ENCODE results near the gene ZMIZ1.

ZMIZ1 gene

DNA sequence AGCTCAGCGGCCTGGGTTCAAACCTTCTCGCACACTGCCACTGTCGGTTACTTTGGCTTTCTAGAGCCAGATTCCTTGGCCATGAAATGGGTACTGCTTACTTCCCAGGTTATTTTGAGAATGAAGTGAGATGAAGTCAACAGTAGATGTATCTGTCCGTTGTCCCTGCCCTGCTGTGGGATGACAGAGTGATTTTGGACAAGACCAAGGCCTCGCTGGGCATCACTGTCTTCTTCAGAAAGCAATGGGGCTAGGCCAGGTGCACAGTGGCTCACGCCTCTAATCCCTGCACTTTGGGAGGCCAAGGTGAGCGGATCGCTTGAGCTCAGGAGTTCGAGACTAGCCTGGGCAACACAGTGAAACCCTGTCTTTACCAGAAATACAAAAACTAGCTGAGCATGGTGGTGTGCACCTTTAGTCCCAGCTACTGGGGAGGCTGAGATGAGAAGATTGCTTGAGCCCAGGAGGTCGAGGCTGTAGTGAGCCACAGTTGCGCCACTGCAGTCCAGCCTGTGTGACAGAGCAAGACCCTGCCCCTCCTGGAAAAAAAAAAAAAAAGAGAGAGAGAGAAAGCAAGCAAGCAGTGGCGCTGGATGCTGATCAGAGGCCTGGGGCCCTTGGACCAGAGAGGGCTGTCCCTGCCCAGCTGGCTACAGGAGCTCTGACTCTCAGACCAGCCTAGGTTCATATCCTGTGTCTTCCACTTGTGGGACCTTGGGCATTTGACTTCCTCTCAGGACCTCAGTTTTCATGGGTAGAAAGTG, 25.8 kb downstream of the ZMIZ1 start:
- DNase-seq (ENCODE audit: insufficient read length, low spot score), result no peak
- no peak for TF ChIP-seq POLR2A (IDR thresholded peaks at IDR 0.05; ENCODE audit: low read depth, low read length)
- no peak for FAIRE-seq

DNA sequence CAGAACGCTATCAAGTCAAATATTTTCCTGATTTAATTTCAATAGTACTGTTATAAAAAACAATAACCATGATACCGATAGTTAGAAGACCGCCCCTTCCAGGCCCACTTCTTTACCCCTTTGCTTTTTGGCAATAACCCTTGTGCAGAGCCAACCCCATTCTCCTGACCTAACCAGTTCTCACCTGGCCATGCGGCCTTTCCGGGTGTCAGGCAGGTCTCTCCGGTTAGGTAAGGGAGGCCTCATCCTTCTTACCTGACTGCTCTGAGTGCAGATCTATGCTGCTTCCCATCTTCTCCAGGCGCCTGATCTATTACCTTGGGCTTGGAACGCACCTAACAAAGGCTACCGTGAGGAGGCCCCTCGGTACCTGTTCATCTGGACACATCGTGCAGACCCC, 26.6 kb downstream of the ZMIZ1 start:
- DNase-seq (ENCODE audit: insufficient read length, low spot score) (no peak), FAIRE-seq (no peak)
- no peak for TF ChIP-seq POLR2A (IDR thresholded peaks at IDR 0.05; ENCODE audit: low read depth, low read length)

DNA sequence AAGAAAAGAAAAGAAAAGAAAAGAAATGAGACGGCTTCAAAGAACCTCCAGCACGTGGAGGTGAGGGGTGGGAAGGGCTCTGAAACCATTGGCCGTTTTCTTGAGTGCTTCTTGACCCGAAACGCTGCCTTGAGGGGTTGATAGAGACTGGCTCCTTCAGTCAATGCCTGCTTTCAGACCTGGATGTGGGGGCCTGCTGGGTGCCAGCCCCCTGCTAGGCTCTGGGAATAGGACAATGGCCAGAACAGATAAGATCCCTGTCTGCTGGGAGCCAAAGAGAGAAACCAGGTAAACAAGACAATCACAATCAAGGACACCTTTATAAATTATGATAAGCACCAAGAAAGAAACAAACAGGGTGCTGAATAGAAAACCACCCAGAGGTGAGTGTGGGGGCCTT, 27.7 kb downstream of the ZMIZ1 start:
- DNase-seq (ENCODE audit: insufficient read length, low spot score), result no peak
- TF ChIP-seq POLR2A (IDR thresholded peaks at IDR 0.05; ENCODE audit: low read depth, low read length), result no peak
- FAIRE-seq, result no peak

DNA sequence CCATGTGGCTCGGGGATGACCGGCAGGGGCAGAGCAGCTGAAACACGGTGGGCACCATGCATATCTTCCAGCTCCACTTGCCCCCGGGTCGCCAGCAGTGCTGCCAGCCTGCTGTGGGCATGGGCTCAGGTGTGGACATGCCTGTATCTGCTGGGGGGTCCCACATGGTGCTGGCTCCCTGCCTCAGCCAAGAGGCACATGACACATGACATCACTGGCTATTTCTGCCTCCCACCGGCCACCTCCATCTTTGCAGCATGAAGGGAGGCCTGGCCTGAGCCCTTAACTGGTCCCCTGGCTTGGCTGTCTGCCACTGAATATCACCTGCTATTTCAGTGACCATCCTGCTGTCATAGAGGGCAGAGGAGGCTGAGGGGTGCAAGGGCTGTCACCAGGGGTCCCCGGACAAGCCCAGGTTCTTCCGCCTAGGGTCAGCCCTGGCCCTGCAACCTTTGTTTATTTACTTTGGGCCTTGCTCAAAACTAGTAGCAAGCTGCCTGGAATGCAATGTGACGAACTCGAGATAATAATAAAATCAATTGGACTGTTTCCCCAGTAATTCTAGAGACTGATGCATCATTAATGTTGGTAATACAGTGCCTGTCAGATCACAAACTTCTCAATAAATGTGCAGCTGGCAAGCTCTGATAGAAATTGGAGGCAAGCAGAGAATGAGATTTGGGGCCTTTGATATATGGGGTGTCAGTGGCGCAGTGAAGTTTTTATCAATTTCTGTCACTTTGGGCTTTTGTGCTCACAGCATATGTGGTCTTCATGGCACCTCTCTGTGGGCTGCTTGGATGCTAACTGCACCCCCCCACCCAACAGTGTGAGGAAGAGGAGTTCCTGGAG, 28.5 kb downstream of the ZMIZ1 start:
- FAIRE-seq (no peak), DNase-seq (ENCODE audit: insufficient read length, low spot score) (no peak)
- TF ChIP-seq POLR2A (IDR thresholded peaks at IDR 0.05; ENCODE audit: low read depth, low read length), result no peak

DNA sequence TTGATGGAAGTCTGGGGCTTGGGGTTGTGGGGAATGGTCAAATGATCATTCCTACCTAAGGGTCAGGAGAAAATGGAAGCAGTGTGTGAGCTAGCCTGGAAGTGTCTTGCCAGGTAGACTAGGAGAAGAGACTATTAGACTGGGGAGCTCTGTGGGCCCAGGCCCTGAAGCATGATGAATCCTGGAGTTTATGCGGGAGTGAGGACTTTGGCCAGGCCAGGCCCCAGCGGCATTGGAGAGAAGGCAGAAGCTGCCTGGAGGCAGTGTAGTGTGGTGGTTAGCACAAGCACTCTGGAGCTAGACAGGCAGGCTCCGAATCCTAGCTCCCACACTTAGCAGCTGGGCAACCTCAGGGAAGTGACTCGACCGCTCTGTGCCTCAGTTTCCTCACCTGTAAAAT, 29.3 kb downstream of the ZMIZ1 start:
- FAIRE-seq, result no peak
- TF ChIP-seq POLR2A (IDR thresholded peaks at IDR 0.05; ENCODE audit: low read depth, low read length), result no peak
- no peak for DNase-seq (ENCODE audit: insufficient read length, low spot score)

DNA sequence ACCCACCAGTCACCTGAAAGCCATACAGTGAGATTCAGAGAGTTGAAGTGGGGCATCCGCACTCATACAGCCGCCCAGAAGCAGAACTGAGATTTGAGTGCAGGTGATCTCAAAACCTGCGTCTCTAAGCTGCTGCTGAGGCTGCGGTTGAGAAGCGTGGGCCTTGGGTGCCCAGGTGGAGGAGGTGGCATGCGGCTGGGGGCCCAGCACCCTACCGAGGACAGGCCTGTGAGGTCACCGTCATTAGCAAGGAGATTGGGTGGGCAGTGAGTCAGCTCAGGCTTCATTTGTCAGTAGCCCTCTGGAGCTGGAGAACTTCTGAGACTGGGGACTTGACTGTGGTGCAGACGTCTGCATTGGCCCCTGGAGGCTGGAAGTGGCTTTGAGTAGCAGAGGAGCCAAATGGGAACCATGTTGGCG, 29.8 kb downstream of the ZMIZ1 start:
- DNase-seq (ENCODE audit: insufficient read length, low spot score) (no peak), FAIRE-seq (no peak)
- TF ChIP-seq POLR2A (IDR thresholded peaks at IDR 0.05; ENCODE audit: low read depth, low read length), result no peak

DNA sequence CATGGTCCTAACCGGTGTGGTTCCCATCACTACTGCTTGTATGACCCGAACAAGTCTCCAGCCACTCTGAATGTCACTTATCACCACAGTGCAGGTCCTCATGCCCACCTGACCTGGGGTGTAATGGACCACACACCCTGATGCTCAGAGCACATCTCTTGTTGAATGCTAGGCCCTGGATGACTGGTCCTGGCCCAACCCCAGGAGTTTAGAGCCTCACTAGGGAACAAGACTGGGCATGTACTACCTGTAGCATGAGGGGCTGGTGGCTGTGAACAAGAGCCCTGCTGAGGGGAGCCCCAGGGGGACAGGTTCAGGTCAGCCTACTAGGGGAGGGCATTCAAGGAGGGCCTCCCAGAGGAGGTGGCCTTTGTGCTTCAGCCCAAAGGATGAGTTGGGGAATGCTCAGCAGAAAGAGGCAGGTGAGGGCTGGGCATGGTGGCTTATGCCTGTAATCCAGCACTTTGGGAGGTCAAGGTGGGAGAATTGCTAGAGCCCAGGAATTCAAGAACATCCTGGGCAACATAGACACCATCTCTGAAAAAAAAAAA, 31.2 kb downstream of the ZMIZ1 start:
- no peak for FAIRE-seq
- DNase-seq (ENCODE audit: insufficient read length, low spot score), result no peak
- TF ChIP-seq POLR2A (IDR thresholded peaks at IDR 0.05; ENCODE audit: low read depth, low read length), result no peak

DNA sequence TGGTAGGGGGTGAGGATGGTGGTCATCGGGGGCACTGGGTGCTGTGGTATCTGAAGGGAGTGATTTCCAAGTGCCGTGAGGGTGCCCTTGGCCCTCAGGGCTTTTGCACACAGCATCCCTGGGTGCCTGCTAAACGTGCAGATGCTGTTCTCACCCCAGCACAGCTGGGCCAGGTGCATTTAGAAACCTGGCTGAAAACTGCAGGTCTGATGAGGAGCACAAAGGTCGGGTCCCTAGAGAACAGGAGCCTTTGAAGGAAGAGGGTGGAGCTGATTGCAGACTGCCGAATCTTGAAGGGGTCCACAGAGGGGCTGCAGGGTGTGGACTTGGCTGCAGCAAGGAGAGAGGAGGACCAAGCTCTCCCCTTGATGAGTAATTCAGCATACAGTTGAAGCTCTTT, 32.0 kb downstream of the ZMIZ1 start:
- DNase-seq (ENCODE audit: insufficient read length, low spot score) (no peak), FAIRE-seq (no peak)
- TF ChIP-seq POLR2A (IDR thresholded peaks at IDR 0.05; ENCODE audit: low read depth, low read length), result 0 out of 2 replicates have a peak, but pooled peaks have one; percentile 8

DNA sequence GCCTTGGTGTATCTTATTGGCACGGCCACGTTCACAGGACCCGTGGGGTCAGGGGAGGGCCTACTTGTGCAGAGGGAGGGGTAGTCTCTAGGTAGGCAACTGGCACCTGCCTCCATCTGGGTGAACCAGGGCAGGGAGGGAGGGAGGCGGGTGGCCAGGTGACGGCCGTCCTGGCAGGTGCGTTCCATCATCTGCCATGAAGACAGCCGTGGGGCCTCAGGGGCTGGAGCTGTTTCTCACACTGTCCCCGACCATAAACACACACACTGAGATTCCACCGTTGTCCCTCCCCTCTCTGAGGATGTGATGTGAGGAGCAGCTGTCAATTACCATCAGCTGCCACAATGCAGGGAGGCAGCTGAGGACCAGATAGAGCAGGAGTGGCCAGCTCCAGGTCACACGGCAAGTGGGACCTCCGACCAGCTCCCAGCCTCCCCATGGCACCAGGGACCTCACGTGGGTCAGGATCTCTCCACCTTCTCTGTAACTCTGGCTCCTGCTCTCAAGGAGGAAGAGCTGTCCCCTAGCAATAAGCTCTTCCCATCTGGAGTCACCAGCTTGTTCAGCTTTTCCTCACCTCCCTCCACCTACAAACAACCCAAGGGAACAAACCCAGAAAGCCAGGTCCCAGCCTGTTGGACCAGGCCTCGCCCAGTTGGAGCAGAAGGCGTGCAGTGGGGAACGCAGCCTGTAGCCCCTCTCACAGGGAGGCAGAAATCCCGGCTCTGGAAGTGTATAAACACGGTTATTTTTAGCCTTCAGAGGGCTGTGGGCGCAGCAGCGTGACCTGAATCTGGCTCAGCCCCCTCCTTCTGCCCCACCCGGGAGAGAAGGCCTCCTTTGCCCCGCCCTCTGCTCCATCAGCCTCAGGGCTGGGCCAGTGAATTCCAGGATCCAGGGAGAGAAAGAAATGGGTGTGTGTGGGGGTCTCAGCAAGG, 33.1 kb downstream of the ZMIZ1 start:
- no peak for TF ChIP-seq POLR2A (IDR thresholded peaks at IDR 0.05; ENCODE audit: low read depth, low read length)
- FAIRE-seq, result no peak
- no peak for DNase-seq (ENCODE audit: insufficient read length, low spot score)

DNA sequence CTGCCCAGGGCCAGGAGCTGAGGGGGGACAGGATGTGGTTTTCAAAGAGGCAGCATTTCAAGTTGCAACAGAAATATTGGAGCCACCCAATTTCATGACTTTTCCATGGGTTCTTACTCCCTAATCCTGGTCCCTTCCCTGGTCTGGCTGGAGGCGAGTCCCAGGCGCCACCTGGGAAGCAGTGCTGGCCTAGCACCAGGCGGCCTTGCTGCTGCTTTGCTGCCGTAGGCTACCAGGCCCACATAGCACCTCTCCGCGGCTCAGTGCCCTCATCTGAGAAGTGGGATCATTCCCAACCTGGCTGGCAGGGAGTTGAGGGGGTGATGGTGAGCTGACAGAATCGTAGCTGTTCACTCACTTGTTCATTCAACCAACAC, 33.7 kb downstream of the ZMIZ1 start:
- FAIRE-seq, result no peak
- TF ChIP-seq POLR2A (IDR thresholded peaks at IDR 0.05; ENCODE audit: low read depth, low read length), result no peak
- DNase-seq (ENCODE audit: insufficient read length, low spot score), result no peak

DNA sequence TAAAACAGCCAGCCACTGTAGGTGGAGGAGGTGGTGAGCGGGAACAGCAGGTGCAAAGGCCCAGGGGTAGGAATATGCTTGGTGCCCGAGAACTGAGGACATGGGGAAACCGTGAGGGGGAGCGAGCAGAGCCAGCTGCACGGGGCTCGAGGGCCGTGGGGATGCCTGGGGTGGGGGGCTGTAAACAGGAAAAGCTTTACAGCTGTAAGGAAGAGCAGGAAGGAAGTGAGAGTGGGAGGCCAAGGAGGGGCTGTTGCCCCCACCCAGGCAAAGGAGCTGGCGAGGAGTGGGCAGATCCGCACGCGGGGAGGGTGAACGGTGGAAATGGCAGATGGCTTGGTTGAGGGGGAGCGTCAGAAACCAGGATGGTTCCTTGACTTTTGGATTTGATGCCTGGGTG, 34.4 kb downstream of the ZMIZ1 start:
- DNase-seq (ENCODE audit: insufficient read length, low spot score), result no peak
- FAIRE-seq, result no peak
- TF ChIP-seq POLR2A (IDR thresholded peaks at IDR 0.05; ENCODE audit: low read depth, low read length), result no peak

DNA sequence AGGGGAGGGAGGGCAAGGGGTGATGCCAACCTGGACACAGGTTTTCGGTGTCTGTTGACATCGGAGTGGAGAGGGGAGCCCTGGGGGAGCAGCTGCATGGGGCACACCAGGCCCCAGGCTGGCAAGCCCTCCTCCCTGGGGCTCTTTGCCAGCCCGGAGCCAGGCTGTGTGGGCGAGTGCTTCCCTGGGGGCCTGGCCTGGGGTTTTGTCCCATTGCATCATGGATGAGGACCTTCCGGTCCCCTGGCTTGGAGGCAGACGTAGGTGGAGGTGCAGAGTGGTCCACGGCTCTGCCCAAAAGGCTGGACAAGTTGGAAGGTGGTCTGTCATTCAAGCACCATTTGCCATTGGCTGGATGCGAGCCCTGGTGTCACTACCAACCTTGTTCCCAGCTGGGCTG, 34.8 kb downstream of the ZMIZ1 start:
- DNase-seq (ENCODE audit: insufficient read length, low spot score) (no peak), FAIRE-seq (no peak)

DNA sequence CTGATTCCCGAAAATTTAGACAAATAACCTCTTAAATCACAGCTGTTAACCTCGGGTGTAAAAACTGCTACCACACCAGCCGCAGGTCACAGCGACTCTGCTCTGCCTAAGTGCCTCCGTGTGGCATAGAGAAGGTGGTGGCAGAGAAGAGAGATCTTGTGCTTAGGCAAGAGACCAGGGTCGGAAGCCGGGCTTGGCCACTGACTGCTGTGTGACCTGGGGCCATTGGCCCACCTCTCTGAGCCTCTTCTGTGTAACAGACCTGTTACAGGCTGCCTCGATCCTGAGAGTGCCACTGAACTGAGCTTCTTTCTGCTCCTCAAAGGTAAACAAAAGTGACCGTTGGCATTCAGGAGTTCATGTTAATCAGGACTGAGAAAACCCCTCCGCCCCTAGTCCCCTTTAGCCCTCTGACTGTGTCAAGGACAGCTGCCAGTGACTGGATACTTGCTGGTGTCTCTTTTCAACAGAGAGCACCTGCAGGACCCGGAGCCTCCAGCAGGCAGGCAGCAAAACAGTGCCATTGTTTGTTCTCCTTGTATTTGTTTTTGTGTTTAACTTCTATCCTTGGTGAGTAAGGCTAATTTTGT, 36.5 kb downstream of the ZMIZ1 start:
- no peak for DNase-seq (ENCODE audit: insufficient read length, low spot score)
- FAIRE-seq, result no peak
- no peak for TF ChIP-seq POLR2A (IDR thresholded peaks at IDR 0.05; ENCODE audit: low read depth, low read length)

More for the DNA sequence above, 34.8 kb downstream of the ZMIZ1 start:
- no peak for TF ChIP-seq POLR2A (IDR thresholded peaks at IDR 0.05; ENCODE audit: low read depth, low read length)
